ENCODE measurements around the gene ADCY4. TPM values are rescaled to one million over a fixed set of nuclear protein-coding genes. Genes with fewer than 3 reads are reported as not detected.

Gene ADCY4
- total and polyA plus RNA-seq, 2 of the 13 experiments (the other 11 are each of a cell fraction or from before 2014, with no cell fraction given), result 0.03 TPM; not detected in 1

DNA sequence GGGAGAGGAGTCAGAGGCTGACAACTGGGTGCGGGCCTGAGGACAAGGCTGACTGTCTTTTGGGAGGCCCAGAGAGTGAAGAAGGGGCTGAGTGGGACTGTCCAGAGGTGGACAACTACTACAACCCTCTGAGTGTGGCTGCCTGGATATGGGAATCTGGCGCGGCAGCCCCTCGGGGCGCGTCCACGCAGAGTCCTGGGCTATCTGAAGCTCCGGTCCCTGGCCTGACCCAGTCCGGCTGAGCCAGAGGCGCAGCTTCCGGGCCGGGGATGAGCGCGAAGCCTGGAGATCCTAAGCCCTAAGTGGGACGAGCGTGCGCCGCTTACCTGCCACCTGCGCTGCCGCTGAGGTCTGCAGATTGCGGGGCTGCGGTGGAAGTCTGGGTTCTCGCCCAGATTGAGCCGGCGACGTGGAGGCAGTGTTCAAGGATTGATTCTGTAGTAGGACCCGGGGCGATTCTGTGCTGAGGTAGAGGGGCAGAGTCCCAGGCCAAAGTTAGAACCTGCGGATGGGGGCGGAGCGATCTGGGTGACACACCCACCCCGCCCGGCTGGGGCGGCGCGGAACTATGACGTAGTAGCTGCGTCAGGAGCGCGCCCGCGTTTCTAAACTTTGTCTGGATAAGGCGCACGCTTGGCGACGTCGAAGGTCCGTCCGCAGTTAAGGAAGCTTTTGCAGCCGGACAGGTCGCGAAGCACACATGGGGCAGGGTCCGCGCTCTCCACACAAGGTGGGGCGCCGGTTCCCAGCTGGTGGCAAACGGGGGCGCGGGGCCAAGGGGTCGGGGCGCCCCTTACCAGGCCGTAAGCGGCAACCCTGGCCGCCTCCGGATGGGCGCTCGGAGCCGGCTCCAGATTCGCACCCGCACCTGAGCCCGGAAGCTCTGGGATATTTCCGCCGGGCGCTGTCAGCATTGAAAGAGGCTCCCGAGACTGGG is 35.3 kb downstream of the ADCY4 start, which contains the start of the genes DHRS1 and NOP9 (continued):
- TF ChIP-seq FOXA1 (IDR thresholded peaks at IDR 0.05), result no peak
- TF ChIP-seq FOXA1 (CRISPR knock-in tag; IDR thresholded peaks at IDR 0.05), result peak; percentile 51; the same call in 1 of the 2 replicates
- TF ChIP-seq ZBTB44 (CRISPR knock-in tag; IDR thresholded peaks at IDR 0.05), result no peak
- peak; percentile 77 for TF ChIP-seq CHCHD3 (CRISPR knock-in tag; IDR thresholded peaks at IDR 0.05)
- no peak; the same call in 1 of the 2 replicates for TF ChIP-seq MAFF (IDR thresholded peaks at IDR 0.05; ENCODE audit: low read depth, low read length)
- TF ChIP-seq MED8 (CRISPR knock-in tag; IDR thresholded peaks at IDR 0.05; ENCODE audit: insufficient replicate concordance), result peak; percentile 83
- 0 out of 2 replicates have a peak, but pooled peaks have one; percentile 30 for TF ChIP-seq SUZ12 (IDR thresholded peaks at IDR 0.05; ENCODE audit: low read depth, low read length)
- 0 out of 2 replicates have a peak, but pooled peaks have one; percentile 83 for TF ChIP-seq ZNF468 (CRISPR knock-in tag; IDR thresholded peaks at IDR 0.05)
- TF ChIP-seq ZNF883 (CRISPR knock-in tag; IDR thresholded peaks at IDR 0.05; ENCODE audit: not compliant biosample characterization), result peak; percentile 97
- peak; percentile 98 for TF ChIP-seq ZNF766 (CRISPR knock-in tag; IDR thresholded peaks at IDR 0.05; ENCODE audit: borderline replicate concordance)
- TF ChIP-seq ARHGAP35 (CRISPR knock-in tag; IDR thresholded peaks at IDR 0.05; ENCODE audit: borderline replicate concordance), result peak; percentile 99
- TF ChIP-seq PRDM4 (CRISPR knock-in tag; IDR thresholded peaks at IDR 0.05; ENCODE audit: borderline replicate concordance), result no peak; the same call in 1 of the 2 replicates
- TF ChIP-seq FOXM1 (CRISPR knock-in tag; IDR thresholded peaks at IDR 0.05), result no peak
- TF ChIP-seq REST (IDR thresholded peaks at IDR 0.05; ENCODE audit: borderline replicate concordance in 1 of 2, low read depth in 1 of 2, low read length in 2 of 2), result no peak
- TF ChIP-seq SMC3 (IDR thresholded peaks at IDR 0.05; ENCODE audit: low read length), result no peak

Data from HepG2 (cell line).